Mucosa of gallbladder (tissue), 1 donor: ENCODE results near the gene NOA1. TPM values are rescaled to one million over a fixed set of nuclear protein-coding genes. Genes with fewer than 3 reads are reported as not detected.

Experiments
- DNase-seq: peaks from one replicate; pipeline ENCODE4 v3.0.0-alpha.2; 2020; ENCODE audit warnings: low spot score
- total RNA-seq: library from RNA; stranded (reverse); gene quantifications from one replicate; pipeline ENCODE4 v1.2.1, GENCODE V29; 2021
- donor health status: DM: no; HTN: no; CAD: no.

Gene NOA1
- 17.1 TPM for total RNA-seq

DNA sequence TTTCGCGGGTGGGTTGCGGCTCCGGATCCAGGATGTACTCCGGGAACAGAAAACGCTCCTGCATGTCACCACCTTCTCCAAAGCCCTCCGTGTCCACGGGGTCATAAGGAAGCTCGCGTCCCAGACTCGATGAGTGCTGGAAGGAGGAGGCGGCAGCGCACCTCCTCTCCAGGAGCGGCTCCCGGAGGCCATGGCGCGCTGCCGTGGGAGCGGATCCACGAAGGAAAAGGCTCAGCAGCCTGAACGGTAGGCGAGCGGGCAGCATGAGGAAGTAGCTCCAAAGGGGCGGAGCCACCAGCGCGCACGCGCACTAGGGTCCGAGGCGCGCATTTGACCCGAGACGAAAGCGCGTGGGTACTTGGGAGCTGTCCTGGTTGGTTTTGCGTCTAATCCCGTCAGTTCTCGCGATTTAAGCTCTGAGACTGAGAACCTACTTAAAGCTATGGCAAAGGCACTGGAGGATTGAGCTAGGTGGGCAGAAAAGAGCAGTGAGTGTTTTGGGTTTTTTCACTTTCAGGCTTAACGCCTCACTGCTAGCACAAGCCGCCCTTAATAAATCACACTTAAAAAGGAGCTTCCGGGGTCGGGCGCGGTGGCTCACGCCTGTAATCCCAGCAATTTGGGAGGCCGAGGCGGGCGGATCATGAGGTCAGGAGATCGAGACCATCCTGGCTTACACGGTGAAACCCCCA, at the start of gene NOA1:
NOA1 (minus strand) TSS at position 286 of the 692 bp plus-strand sequence; CDS start at position 265, 21 bp downstream.
- peak; percentile 100 for DNase-seq

GRCh38 chr4:57023104-57023503, 45.7 kb upstream of the NOA1 start:
- no peak for DNase-seq

- no peak for DNase-seq
Measured at GRCh38 chr4:57020467-57021101, 43.2 kb upstream of the NOA1 start.

GRCh38 chr4:57018980-57019379, 41.6 kb upstream of the NOA1 start:
- no peak for DNase-seq

- DNase-seq = no peak
Measured at GRCh38 chr4:57013543-57014120, 36.2 kb upstream of the NOA1 start.

DNA sequence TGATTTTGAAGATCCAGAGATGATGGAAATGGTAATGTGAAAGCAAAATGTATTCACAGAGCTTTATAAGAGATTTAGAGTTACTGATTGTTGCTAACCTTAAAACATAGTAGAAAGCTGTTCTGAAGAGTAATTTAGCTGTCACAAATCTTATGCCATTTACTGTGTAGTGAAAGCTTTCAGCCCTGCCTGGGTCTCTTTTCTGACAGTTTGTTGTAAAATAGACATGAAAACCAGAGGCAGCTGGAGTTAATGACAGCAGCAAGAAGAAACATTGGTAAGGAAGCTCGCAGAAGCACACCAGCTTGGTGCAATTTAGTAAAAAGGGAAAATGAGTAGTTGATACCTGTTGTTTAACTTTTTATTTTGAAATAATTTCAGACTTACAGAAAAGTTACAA, 22.3 kb upstream of the NOA1 start:
- DNase-seq = no peak

DNA sequence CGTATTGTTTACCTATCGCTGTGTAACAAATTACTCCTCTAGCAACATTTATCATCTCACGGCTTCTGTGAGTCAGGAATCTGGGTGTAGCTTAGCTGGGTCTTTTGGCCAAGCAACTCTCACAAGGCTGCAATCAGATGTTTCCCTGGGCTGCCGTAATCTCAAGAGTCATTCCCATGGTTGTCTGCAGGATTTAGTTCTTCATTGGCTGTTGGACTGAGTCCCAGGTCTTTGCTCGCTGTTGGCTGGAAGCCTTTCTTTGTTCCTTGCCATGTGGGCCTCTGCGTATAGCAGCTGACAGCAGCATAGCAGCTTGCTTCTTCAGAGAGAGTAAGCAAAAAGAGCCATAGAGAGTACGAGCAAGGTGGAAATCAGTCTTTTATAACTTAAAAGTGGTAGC, 18.1 kb upstream of the NOA1 start:
- peak; percentile 74 for DNase-seq

- no peak for DNase-seq
Measured at GRCh38 chr4:56990109-56990905, 12.9 kb upstream of the NOA1 start.

GRCh38 chr4:56986952-56987351, 9.5 kb upstream of the NOA1 start:
- no peak for DNase-seq

DNA sequence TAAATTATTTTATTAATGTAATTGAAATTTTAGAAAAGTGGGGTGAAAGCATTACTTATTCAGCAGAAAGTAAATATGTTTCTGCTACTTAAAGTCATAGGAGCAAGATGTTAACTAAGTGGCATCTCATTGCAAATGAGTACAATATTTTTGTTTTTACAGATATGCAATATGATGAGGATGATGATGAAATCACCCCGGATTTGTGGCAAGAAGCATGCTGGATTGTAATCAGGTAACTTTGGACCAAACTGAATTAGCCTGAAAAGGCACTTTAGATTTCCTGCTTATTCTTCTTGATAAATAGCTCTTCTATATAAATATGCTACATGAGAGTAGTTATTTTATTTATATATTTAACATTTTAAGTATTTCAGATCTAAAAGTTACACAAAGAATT, 8.8 kb upstream of the NOA1 start:
- no peak for DNase-seq

DNA sequence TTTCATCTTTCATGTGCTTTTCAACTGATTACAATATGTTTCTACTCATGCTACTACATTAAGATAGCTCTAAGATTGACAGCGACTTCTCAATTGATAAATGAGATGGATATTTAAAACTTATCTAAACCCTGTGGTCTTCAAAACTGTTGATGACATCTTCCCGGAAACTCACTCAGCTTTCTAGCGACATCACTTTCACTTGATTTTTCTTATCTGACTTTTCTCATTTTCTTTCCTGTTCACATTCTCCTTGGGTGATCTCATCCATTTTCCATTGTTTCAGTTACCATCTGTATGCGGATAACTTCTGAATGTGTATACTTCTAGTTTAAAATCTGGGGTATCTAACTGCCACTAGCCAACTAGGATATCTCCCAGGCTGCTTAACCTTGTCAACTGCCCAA, 4.4 kb upstream of the NOA1 start:
- DNase-seq = no peak

DNA sequence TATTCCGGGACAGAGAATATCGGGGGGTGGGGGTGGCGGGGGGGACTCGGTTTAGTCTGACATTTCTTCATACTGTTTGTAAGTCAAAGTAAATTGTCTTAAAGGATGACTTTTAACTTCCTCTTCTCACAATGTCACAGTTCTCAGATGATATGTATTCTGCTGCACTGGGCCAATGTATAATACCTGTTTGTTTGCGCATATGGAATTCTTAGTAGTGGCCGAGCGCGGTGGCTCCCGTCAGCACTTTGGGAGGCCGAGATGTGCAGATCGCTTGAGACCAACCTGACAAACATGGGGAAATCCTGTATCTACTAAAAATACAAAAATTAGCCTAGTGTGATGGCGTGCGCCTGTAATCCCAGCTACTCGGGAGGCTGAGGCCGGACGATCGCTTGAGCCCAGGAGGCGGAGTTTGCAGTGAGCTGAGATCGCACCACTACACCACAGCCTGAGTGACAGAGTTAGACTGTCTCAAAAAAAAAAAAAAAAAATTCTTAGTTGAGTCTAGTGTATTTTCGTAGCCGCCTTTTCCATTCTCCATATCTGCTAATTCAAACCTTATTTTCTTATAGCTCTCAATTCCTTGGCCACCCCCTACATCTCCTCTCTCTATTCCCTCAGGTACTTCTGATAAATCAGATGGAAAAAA, 2.1 kb upstream of the NOA1 start:
- peak; percentile 23 for DNase-seq

GRCh38 chr4:56978750-56979303, 1.4 kb upstream of the NOA1 start, which contains the start of gene POLR2B:
TSS of gene POLR2B (plus strand) at chr4:56978896. CDS start at chr4:56978986, 90 bp downstream.
- DNase-seq = peak; percentile 96

- peak; percentile 48 for DNase-seq
Measured at GRCh38 chr4:56976837-56977320, 527 bp downstream of the NOA1 start.

DNA sequence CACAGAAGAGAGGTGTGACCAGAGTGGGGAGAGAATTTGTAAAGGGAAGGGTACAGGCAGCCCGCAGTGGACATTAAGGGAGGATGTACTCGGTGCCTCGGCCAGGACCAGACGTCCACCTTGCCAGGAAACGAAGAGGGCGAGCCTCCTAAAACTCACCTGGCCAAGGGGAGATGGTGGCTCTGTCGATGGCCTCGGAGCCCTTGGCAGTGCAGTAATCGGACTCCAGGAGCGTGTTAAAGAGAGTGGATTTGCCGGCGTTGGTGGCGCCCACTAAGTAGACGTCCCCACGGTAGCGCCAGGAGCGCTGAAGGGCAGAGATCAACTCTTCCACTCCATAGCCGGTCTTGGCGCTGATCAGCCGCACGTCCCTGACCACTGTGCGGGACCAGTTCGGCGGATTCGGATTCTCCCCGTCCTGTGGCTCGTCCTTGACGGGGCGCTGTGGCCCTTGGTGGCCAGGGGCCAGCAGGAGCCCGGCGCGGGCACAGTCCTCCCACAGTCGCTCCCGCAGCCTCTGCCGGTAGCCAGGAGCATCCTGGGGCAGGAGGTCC, 1.0 kb downstream of the NOA1 start:
- DNase-seq = no peak

- DNase-seq = no peak
Measured at GRCh38 chr4:56973336-56973735, 4.1 kb downstream of the NOA1 start.

- no peak for DNase-seq
Measured at GRCh38 chr4:56972809-56973208, 4.6 kb downstream of the NOA1 start.

DNA sequence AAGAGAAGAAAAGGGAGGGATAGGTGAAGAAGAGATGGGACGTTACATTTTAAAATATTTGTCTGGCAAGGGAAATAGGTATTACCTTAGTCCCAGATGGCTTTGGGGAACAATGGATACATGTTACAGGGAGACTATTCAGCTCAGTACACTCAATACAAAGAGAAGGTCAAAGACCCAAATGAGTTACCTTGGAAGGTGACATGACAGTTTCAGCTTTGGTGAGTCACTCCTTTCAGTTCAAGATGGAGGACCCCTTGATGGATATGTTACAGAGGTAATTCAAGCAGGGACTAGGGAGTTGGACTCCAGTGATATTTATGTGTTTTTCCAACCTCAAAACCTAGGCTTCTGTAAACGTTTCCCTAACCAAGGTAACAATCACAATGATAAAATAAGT, 5.0 kb downstream of the NOA1 start:
- DNase-seq = no peak

GRCh38 chr4:56971383-56971782, 6.0 kb downstream of the NOA1 start:
- no peak for DNase-seq

GRCh38 chr4:56961107-56961500, 16.3 kb downstream of the NOA1 start:
- no peak for DNase-seq

DNA sequence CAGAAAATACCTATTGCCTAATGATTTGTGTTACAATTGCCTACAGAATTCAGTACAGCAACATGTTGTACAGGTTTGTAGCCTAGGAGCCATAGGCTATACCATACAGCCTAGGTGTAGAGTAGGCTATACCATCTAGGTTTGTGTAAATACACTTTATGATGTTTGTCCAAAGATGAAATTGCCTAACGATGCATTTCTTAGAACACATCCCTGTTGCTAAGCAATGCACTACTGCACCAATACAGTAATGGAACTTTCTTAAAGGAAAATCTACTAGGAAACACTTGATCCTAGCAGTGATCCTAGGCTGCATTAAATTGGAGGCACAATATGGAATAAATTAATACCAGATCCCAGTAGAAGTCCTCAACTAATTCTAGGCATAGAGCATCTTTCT, 18.3 kb downstream of the NOA1 start:
- DNase-seq = no peak
